Esophagus muscularis mucosa (tissue), 4 donors: ENCODE measurements around the gene CBLN1.

ENCODE experiments used
- EP300 ChIP-seq: sonication (generic); formaldehyde crosslinking; IDR thresholded peaks from one replicate; pipeline ENCODE4 v1.6.1; 2017; ENCODE audit warnings: antibody characterized with exemption
- POLR2AphosphoS5 ChIP-seq, 2 donors: sonication (generic); formaldehyde crosslinking; IDR thresholded peaks; one replicate each; pipeline ENCODE4 v1.6.1; 2017; ENCODE audit warnings: antibody characterized with exemption in 2 of 2
- TF ChIP-seq, protein P1 (sequence below), 3 experiments: fragments of 200-600 bp in 2 of 3; fragments of 450-650 bp in 1 of 3; sonication (generic) in 2 of 3; IDR thresholded peaks; one replicate each; pipeline ENCODE4 v1.5.1; 2017 to 2019; ENCODE audit warnings: antibody characterized with exemption in 3 of 3, mild to moderate bottlenecking in 2 of 3, moderate library complexity in 1 of 3

DNA sequence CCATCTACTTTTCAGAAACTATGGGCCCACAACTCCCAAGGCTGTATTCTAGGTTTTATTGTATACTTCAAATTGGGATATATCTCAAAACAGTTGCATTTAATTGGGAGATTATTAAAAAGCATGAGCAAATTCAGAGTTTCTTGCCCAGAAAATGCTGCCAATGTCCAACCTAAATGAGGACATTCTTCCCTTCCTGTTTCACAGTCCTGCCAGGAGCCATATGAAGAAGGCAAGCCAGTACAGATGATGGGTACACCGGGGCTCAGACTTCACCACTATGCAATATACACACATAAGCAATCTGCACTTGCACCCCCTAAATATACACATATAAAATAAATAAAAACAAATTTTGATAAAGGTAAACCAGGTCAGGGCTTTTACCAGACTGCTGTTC is 34.0 kb upstream of the CBLN1 start:
- TF ChIP-seq, protein P1, sequence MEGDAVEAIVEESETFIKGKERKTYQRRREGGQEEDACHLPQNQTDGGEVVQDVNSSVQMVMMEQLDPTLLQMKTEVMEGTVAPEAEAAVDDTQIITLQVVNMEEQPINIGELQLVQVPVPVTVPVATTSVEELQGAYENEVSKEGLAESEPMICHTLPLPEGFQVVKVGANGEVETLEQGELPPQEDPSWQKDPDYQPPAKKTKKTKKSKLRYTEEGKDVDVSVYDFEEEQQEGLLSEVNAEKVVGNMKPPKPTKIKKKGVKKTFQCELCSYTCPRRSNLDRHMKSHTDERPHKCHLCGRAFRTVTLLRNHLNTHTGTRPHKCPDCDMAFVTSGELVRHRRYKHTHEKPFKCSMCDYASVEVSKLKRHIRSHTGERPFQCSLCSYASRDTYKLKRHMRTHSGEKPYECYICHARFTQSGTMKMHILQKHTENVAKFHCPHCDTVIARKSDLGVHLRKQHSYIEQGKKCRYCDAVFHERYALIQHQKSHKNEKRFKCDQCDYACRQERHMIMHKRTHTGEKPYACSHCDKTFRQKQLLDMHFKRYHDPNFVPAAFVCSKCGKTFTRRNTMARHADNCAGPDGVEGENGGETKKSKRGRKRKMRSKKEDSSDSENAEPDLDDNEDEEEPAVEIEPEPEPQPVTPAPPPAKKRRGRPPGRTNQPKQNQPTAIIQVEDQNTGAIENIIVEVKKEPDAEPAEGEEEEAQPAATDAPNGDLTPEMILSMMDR (IDR thresholded peaks at IDR 0.05): no peak
- no peak for TF ChIP-seq POLR2AphosphoS5 (IDR thresholded peaks at IDR 0.05)
- no peak for TF ChIP-seq EP300
